ENCODE data around the gene COL15A1. TPM values are rescaled to one million over a fixed set of nuclear protein-coding genes. Genes with fewer than 3 reads are reported as not detected.

Gene COL15A1
- total RNA-seq, 1 experiment from 2014 or later: 0.04 TPM

- Histone ChIP-seq H3K9me3 (ENCODE audit: low read depth, low read length, poor library complexity, severe bottlenecking) (no peaks in the 10 kb centered on the region), H3K4me1 (ENCODE audit: insufficient read depth, low read length, poor library complexity, severe bottlenecking) (peaks cover 4% of the 10 kb centered on the region), H3K4me3 (ENCODE audit: low read depth, low read length, poor library complexity, severe bottlenecking) (no peak overlapping the region), H3K27me3 (replicated peaks; ENCODE audit: insufficient read depth, low read depth, low read length, poor library complexity) (no peaks in the 10 kb centered on the region), H3K36me3 (ENCODE audit: insufficient read depth, low read length, poor library complexity, severe bottlenecking) (no peaks in the 10 kb centered on the region), H3K27ac (ENCODE audit: low read depth, low read length, poor library complexity, severe bottlenecking) (no peak overlapping the region)
- ChIA-PET POLR2A (ENCODE audit: low non-redundant PET) (no interaction called here), CTCF (no interaction called here)
- no TSS peak for BruUV-seq (replicated peaks)
- DNase-seq (ENCODE audit: low spot score): no peak
- TF ChIP-seq EZH2 (IDR thresholded peaks at IDR 0.05; ENCODE audit: borderline replicate concordance, low read depth, low read length, poor library complexity, severe bottlenecking) (no peak), CTCF (conservative IDR thresholded peaks at IDR 0.05; ENCODE audit: low read depth, low read length) (no peak)
- intact Hi-C loops (cut with micrococcal nuclease; ENCODE audit: unreplicated experiment): no loop called here
Measured at GRCh38 chr9:98971915-98972223, 28.2 kb downstream of the COL15A1 start.

- Histone ChIP-seq H3K9me3 (ENCODE audit: low read depth, low read length, poor library complexity, severe bottlenecking) (no peaks in the 10 kb centered on the region), H3K36me3 (ENCODE audit: insufficient read depth, low read length, poor library complexity, severe bottlenecking) (no peaks in the 10 kb centered on the region), H3K4me3 (ENCODE audit: low read depth, low read length, poor library complexity, severe bottlenecking) (no peak overlapping the region), H3K27me3 (replicated peaks; ENCODE audit: insufficient read depth, low read depth, low read length, poor library complexity) (no peaks in the 10 kb centered on the region), H3K4me1 (ENCODE audit: insufficient read depth, low read length, poor library complexity, severe bottlenecking) (peaks cover 4% of the 10 kb centered on the region), H3K27ac (ENCODE audit: low read depth, low read length, poor library complexity, severe bottlenecking) (no peak overlapping the region)
- no peak for TF ChIP-seq EZH2 (IDR thresholded peaks at IDR 0.05; ENCODE audit: borderline replicate concordance, low read depth, low read length, poor library complexity, severe bottlenecking)
- TF ChIP-seq CTCF (conservative IDR thresholded peaks at IDR 0.05; ENCODE audit: low read depth, low read length): no peak
- DNase-seq (ENCODE audit: low spot score): no peak
- intact Hi-C loops (cut with micrococcal nuclease; ENCODE audit: unreplicated experiment): no loop called here
- BruUV-seq (replicated peaks): no TSS peak
- POLR2A ChIA-PET (ENCODE audit: low non-redundant PET): no interaction called here
- CTCF ChIA-PET: interaction anchor here (0.8 kb wide), 1 partner anchor 166 kb away, joined by 3 read pairs; no protein-coding TSS in a partner anchor
Measured at GRCh38 chr9:98972716-98973115, 29.0 kb downstream of the COL15A1 start.

GRCh38 chr9:98973171-98973570 is 29.5 kb downstream of the COL15A1 start:
- Histone ChIP-seq H3K27ac (ENCODE audit: low read depth, low read length, poor library complexity, severe bottlenecking) (no peak overlapping the region), H3K4me3 (ENCODE audit: low read depth, low read length, poor library complexity, severe bottlenecking) (no peak overlapping the region), H3K36me3 (ENCODE audit: insufficient read depth, low read length, poor library complexity, severe bottlenecking) (no peaks in the 10 kb centered on the region), H3K9me3 (ENCODE audit: low read depth, low read length, poor library complexity, severe bottlenecking) (no peaks in the 10 kb centered on the region), H3K27me3 (replicated peaks; ENCODE audit: insufficient read depth, low read depth, low read length, poor library complexity) (no peaks in the 10 kb centered on the region), H3K4me1 (ENCODE audit: insufficient read depth, low read length, poor library complexity, severe bottlenecking) (peaks cover 4% of the 10 kb centered on the region)
- ChIA-PET CTCF (interaction anchor here (0.8 kb wide), 1 partner anchor 166 kb away, joined by 3 read pairs; no protein-coding TSS in a partner anchor), POLR2A (ENCODE audit: low non-redundant PET) (no interaction called here)
- intact Hi-C loops (cut with micrococcal nuclease; ENCODE audit: unreplicated experiment): no loop called here
- no peak for DNase-seq (ENCODE audit: low spot score)
- TF ChIP-seq CTCF (conservative IDR thresholded peaks at IDR 0.05; ENCODE audit: low read depth, low read length) (no peak), EZH2 (IDR thresholded peaks at IDR 0.05; ENCODE audit: borderline replicate concordance, low read depth, low read length, poor library complexity, severe bottlenecking) (no peak)
- no TSS peak for BruUV-seq (replicated peaks)

All from A673 (cell line).